MCF 10A (cell line): ENCODE results near the gene PHF19. TPM values are rescaled to one million over a fixed set of nuclear protein-coding genes. Genes with fewer than 3 reads are reported as not detected.

Experiments
- BruUV-seq: library from RNA; stranded (reverse); fragments of 400-500 nt; replicated peaks from 2 replicates; lab custom pipeline; 2021; lab: Mats Ljungman, UMichigan
- CTCF ChIA-PET: fragments of 300-600 bp; sonication (Branson Sonifier 250); formaldehyde crosslinking; extraction: SDS; loops from one replicate; lab custom pipeline; 2021; ENCODE audit warnings: antibody characterized with exemption, inconsistent platforms; lab: Yijun Ruan, JAX
- POLR2A ChIA-PET: fragments of 300-600, 350-650 bp; sonication (Branson Sonifier 250); formaldehyde crosslinking; extraction: SDS; loops from one replicate; lab custom pipeline; 2020; ENCODE audit warnings: antibody characterized with exemption, inconsistent platforms; lab: Yijun Ruan, JAX
- DNase-seq: peaks from one replicate; pipeline ENCODE4 v3.0.0-alpha.2; 2018; ENCODE audit not compliant: unreplicated experiment
- H3K27ac Mint-ChIP-seq: one replicate; pipeline ENCODE4 v1.8.0; 2022; ENCODE audit warnings: mild to moderate bottlenecking, low read depth, mixed read lengths; ENCODE audit not compliant: unreplicated experiment
- H3K27me3 Mint-ChIP-seq: one replicate; pipeline ENCODE4 v1.8.0; 2022; ENCODE audit warnings: mixed read lengths; ENCODE audit not compliant: insufficient read depth, unreplicated experiment
- H3K36me3 Mint-ChIP-seq: one replicate; pipeline ENCODE4 v1.8.0; 2022; ENCODE audit warnings: mild to moderate bottlenecking, moderate library complexity, mixed read lengths; ENCODE audit not compliant: insufficient read depth, unreplicated experiment
- H3K4me1 Mint-ChIP-seq: one replicate; pipeline ENCODE4 v1.8.0; 2022; ENCODE audit warnings: mixed read lengths; ENCODE audit not compliant: insufficient read depth, unreplicated experiment
- H3K4me3 Mint-ChIP-seq: one replicate; pipeline ENCODE4 v1.8.0; 2022; ENCODE audit warnings: mild to moderate bottlenecking, moderate library complexity, mixed read lengths; ENCODE audit not compliant: unreplicated experiment
- H3K9me3 Mint-ChIP-seq: one replicate; pipeline ENCODE4 v1.8.0; 2022; ENCODE audit warnings: mixed read lengths; ENCODE audit not compliant: unreplicated experiment
- CTCF ChIP-seq: fragments of 200-600 bp; IDR thresholded peaks from one replicate; pipeline ENCODE4 v1.8.0; 2022; ENCODE audit warnings: antibody characterized with exemption, mild to moderate bottlenecking; ENCODE audit not compliant: unreplicated experiment
- intact Hi-C: fragments of 100-400 bp; cut with micrococcal nuclease; formaldehyde crosslinking; loops from 2 replicates; pipeline ENCODE4 v1.14.1; 2022
- total RNA-seq: library from RNA; stranded (reverse); gene quantifications from 2 replicates; pipeline ENCODE4 v1.2.3, GENCODE V29; 2022

PHF19 gene
- total RNA-seq, 1 experiment from 2014 or later, result 61.0 TPM

GRCh38 chr9:120841930-120842684 is 34.9 kb downstream of the PHF19 start:
- ChIA-PET POLR2A (interaction anchor here (0.7 to 3.5 kb wide), 13 partner anchors 9 to 280 kb away, joined by 3 to 45 read pairs (median 6); partner anchors contain the start of gene FBXW2), CTCF (interaction anchor here (0.7 to 1.4 kb wide), 5 partner anchors 8 to 98 kb away, joined by 3 to 5 read pairs (median 3); no protein-coding TSS in a partner anchor)
- no peaks in the 10 kb centered on the region for H3K27me3 Mint-ChIP-seq
- peaks cover 34% of the 10 kb centered on the region for H3K4me1 Mint-ChIP-seq
- TF ChIP-seq CTCF, result no peak
- no peaks in the 10 kb centered on the region for H3K9me3 Mint-ChIP-seq
- H3K27ac Mint-ChIP-seq, result peak overlapping the region; percentile 99
- H3K4me3 Mint-ChIP-seq, result peak overlapping the region; percentile 100
- H3K36me3 Mint-ChIP-seq, result peaks cover 60% of the 10 kb centered on the region
- DNase-seq, result peak; percentile 39
- BruUV-seq, result TSS peak; percentile 56
- intact Hi-C loops, result loop anchor here (2.0 to 5.0 kb wide), 2 partner anchors 35 to 49 kb away; partner anchors contain the start of genes FBXW2 and PHF19

- TF ChIP-seq CTCF, result no peak
- ChIA-PET POLR2A (interaction anchor here (0.5 kb wide), 1 partner anchor 116 kb away, joined by 3 read pairs; no protein-coding TSS in a partner anchor), CTCF (no interaction called here)
- Mint-ChIP-seq H3K27ac (no peak overlapping the region), H3K36me3 (peaks cover 65% of the 10 kb centered on the region), H3K4me3 (no peak overlapping the region), H3K4me1 (peaks cover 27% of the 10 kb centered on the region), H3K27me3 (no peaks in the 10 kb centered on the region), H3K9me3 (no peaks in the 10 kb centered on the region)
- DNase-seq, result no peak
- intact Hi-C loops, result no loop called here
- BruUV-seq, result no TSS peak
These were observed 37.8 kb downstream of the PHF19 start for GRCh38 chr9:120839146-120839545.

- no peaks in the 10 kb centered on the region for H3K9me3 Mint-ChIP-seq
- H3K4me3 Mint-ChIP-seq, result no peak overlapping the region
- no TSS peak for BruUV-seq
- TF ChIP-seq CTCF, result no peak
- no peak overlapping the region for H3K27ac Mint-ChIP-seq
- H3K27me3 Mint-ChIP-seq, result no peaks in the 10 kb centered on the region
- ChIA-PET CTCF (no interaction called here), POLR2A (no interaction called here)
- no peak for DNase-seq
- H3K4me1 Mint-ChIP-seq, result peaks cover 26% of the 10 kb centered on the region
- peaks cover 64% of the 10 kb centered on the region for H3K36me3 Mint-ChIP-seq
- intact Hi-C loops, result no loop called here
These were observed 39.1 kb downstream of the PHF19 start for GRCh38 chr9:120837921-120838320.

- TF ChIP-seq CTCF, result no peak
- Mint-ChIP-seq H3K36me3 (peaks cover 70% of the 10 kb centered on the region), H3K4me1 (peaks cover 6% of the 10 kb centered on the region), H3K9me3 (no peaks in the 10 kb centered on the region), H3K4me3 (no peak overlapping the region), H3K27me3 (no peaks in the 10 kb centered on the region), H3K27ac (no peak overlapping the region)
- ChIA-PET POLR2A (interaction anchor here (0.9 to 1.4 kb wide), 4 partner anchors 9 to 65 kb away, joined by 3 to 6 read pairs (median 4); partner anchors contain the start of gene PSMD5), CTCF (interaction anchor here (1.0 to 1.6 kb wide), 3 partner anchors 9 to 76 kb away, joined by 3 to 5 read pairs (median 3); partner anchors contain the start of gene PSMD5)
- DNase-seq, result no peak
- intact Hi-C loops, result no loop called here
- no TSS peak for BruUV-seq
These were observed 43.7 kb downstream of the PHF19 start for GRCh38 chr9:120833325-120833724.
